ENCODE data around the gene KIF1A. TPM values are rescaled to one million over a fixed set of nuclear protein-coding genes. Genes with fewer than 3 reads are reported as not detected.

The KIF1A gene
- total and polyA plus RNA-seq, 2 of the 13 experiments (the other 11 are each of a cell fraction or from before 2014, with no cell fraction given) = 0.01 TPM; not detected in 1

DNA sequence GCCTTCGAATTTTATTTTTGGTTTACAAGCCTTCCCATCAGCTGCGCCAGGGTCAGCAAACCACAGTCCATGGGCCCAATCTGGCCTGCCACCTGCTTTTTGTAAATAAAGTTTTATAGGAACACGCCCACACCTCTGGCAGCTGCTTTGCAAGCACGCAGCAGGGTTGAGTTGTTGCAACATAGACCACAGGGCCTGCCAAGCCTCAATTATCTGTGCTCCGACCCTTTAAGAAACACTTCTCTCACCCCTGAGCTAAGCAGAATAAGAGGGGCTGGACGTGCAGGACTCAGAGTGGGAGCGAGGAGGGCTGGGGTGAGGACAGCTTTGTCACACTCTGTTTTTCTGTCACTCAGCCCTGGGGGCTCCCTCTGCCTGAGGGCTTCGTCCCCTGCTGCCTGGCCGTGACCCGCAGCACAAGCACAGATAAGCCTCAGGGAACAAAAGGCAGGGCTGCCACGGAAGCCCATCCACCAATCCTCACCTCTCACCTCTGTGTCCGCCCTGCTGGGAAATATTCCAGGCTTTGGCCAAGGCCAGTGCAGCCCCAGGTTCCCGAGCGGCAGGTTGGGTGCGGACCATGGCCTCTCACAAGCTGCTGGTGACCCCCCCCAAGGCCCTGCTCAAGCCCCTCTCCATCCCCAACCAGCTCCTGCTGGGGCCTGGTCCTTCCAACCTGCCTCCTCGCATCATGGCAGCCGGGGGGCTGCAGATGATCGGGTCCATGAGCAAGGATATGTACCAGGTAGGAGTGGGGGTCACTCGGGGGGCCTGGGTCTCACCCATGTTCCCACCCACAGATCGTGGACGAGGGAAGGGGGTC, 48.5 kb upstream of the KIF1A start, which contains the start of gene AGXT (continued):
- TF ChIP-seq, protein P1, sequence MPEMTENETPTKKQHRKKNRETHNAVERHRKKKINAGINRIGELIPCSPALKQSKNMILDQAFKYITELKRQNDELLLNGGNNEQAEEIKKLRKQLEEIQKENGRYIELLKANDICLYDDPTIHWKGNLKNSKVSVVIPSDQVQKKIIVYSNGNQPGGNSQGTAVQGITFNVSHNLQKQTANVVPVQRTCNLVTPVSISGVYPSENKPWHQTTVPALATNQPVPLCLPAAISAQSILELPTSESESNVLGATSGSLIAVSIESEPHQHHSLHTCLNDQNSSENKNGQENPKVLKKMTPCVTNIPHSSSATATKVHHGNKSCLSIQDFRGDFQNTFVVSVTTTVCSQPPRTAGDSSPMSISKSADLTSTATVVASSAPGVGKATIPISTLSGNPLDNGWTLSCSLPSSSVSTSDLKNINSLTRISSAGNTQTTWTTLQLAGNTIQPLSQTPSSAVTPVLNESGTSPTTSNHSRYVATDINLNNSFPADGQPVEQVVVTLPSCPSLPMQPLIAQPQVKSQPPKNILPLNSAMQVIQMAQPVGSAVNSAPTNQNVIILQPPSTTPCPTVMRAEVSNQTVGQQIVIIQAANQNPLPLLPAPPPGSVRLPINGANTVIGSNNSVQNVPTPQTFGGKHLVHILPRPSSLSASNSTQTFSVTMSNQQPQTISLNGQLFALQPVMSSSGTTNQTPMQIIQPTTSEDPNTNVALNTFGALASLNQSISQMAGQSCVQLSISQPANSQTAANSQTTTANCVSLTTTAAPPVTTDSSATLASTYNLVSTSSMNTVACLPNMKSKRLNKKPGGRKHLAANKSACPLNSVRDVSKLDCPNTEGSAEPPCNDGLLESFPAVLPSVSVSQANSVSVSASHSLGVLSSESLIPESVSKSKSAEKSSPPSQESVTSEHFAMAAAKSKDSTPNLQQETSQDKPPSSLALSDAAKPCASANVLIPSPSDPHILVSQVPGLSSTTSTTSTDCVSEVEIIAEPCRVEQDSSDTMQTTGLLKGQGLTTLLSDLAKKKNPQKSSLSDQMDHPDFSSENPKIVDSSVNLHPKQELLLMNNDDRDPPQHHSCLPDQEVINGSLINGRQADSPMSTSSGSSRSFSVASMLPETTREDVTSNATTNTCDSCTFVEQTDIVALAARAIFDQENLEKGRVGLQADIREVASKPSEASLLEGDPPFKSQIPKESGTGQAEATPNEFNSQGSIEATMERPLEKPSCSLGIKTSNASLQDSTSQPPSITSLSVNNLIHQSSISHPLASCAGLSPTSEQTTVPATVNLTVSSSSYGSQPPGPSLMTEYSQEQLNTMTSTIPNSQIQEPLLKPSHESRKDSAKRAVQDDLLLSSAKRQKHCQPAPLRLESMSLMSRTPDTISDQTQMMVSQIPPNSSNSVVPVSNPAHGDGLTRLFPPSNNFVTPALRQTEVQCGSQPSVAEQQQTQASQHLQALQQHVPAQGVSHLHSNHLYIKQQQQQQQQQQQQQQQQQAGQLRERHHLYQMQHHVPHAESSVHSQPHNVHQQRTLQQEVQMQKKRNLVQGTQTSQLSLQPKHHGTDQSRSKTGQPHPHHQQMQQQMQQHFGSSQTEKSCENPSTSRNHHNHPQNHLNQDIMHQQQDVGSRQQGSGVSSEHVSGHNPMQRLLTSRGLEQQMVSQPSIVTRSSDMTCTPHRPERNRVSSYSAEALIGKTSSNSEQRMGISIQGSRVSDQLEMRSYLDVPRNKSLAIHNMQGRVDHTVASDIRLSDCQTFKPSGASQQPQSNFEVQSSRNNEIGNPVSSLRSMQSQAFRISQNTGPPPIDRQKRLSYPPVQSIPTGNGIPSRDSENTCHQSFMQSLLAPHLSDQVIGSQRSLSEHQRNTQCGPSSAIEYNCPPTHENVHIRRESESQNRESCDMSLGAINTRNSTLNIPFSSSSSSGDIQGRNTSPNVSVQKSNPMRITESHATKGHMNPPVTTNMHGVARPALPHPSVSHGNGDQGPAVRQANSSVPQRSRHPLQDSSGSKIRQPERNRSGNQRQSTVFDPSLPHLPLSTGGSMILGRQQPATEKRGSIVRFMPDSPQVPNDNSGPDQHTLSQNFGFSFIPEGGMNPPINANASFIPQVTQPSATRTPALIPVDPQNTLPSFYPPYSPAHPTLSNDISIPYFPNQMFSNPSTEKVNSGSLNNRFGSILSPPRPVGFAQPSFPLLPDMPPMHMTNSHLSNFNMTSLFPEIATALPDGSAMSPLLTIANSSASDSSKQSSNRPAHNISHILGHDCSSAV (CRISPR knock-in tag; IDR thresholded peaks at IDR 0.05; ENCODE audit: borderline replicate concordance) = no peak
- TF ChIP-seq, protein P2, sequence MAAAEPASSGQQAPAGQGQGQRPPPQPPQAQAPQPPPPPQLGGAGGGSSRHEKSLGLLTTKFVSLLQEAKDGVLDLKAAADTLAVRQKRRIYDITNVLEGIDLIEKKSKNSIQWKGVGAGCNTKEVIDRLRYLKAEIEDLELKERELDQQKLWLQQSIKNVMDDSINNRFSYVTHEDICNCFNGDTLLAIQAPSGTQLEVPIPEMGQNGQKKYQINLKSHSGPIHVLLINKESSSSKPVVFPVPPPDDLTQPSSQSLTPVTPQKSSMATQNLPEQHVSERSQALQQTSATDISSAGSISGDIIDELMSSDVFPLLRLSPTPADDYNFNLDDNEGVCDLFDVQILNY (CRISPR knock-in tag; conservative IDR thresholded peaks at IDR 0.05) = no peak
- TF ChIP-seq ZNF747 (CRISPR knock-in tag; IDR thresholded peaks at IDR 0.05; ENCODE audit: borderline replicate concordance) (no peak; the same call in 1 of the 2 replicates), PRDM15 (CRISPR knock-in tag; IDR thresholded peaks at IDR 0.05) (no peak), ZEB1 (IDR thresholded peaks at IDR 0.05; ENCODE audit: insufficient replicate concordance, low read depth) (peak; percentile 41), HOXA9 (CRISPR knock-in tag; IDR thresholded peaks at IDR 0.05; ENCODE audit: borderline replicate concordance) (no peak; the same call in 1 of the 2 replicates), THAP9 (CRISPR knock-in tag; IDR thresholded peaks at IDR 0.05; ENCODE audit: borderline replicate concordance) (peak; percentile 85), ZNF234 (CRISPR knock-in tag; conservative IDR thresholded peaks at IDR 0.05) (no peak; the same call in 1 of the 2 replicates), FOXA1 (IDR thresholded peaks at IDR 0.05) (no peak), FOXA1 (CRISPR knock-in tag; IDR thresholded peaks at IDR 0.05) (peak; percentile 55; the same call in 1 of the 2 replicates)
- TF ChIP-seq, protein P3, sequence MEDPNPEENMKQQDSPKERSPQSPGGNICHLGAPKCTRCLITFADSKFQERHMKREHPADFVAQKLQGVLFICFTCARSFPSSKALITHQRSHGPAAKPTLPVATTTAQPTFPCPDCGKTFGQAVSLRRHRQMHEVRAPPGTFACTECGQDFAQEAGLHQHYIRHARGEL (CRISPR knock-in tag; IDR thresholded peaks at IDR 0.05) = no peak
